ENCODE measurements around the gene CEP120.

Gene CEP120

GRCh38 chr5:123297866-123298265, 125.3 kb downstream of the CEP120 start:
- DNase-seq (ENCODE audit: low read depth in 2 of 2) = peak in 1 of 2 donors; percentile 31
- H3K4me3 ChIP-seq (replicated peaks in 1 of 2; ENCODE audit: low read depth in 2 of 2, low read length in 2 of 2) = no peak overlapping the region
- no peak for TF ChIP-seq CTCF (IDR thresholded peaks at IDR 0.05; ENCODE audit: low read depth, low read length)

GRCh38 chr5:123297198-123297831, 125.9 kb downstream of the CEP120 start:
- DNase-seq (ENCODE audit: low read depth in 2 of 2) = no peak
- no peak for TF ChIP-seq CTCF (IDR thresholded peaks at IDR 0.05; ENCODE audit: low read depth, low read length)
- H3K4me3 ChIP-seq (replicated peaks in 1 of 2; ENCODE audit: low read depth in 2 of 2, low read length in 2 of 2) = no peak overlapping the region

Data from cardiac fibroblast (primary cell).